GM13976 (cell line): ENCODE results near the gene FTH1.

Source experiments
- DNase-seq: peaks from one replicate; pipeline ENCODE4 v3.0.0; 2012; ENCODE audit warnings: low spot score
- CTCF ChIP-seq: IDR thresholded peaks from 2 replicates; pipeline ENCODE4 v1.5.1; 2012; ENCODE audit warnings: borderline replicate concordance, mild to moderate bottlenecking; ENCODE audit not compliant: insufficient read depth; ENCODE audit errors: extremely low read depth, missing control alignments, control extremely low read depth
- in situ Hi-C: fragments of 300-500 bp; cut with MboI; formaldehyde crosslinking; loops from one replicate; pipeline ENCODE4 v1.12.0; 2022; ENCODE audit warnings: low sequenced_read_pairs, mixed read lengths, inconsistent platforms; ENCODE audit not compliant: unreplicated experiment

The FTH1 gene

GRCh38 chr11:61978703-61979661 lies 11.5 kb upstream of the FTH1 start:
- DNase-seq = no peak
- no peak for TF ChIP-seq CTCF
- in situ Hi-C loops = no loop called here

DNA sequence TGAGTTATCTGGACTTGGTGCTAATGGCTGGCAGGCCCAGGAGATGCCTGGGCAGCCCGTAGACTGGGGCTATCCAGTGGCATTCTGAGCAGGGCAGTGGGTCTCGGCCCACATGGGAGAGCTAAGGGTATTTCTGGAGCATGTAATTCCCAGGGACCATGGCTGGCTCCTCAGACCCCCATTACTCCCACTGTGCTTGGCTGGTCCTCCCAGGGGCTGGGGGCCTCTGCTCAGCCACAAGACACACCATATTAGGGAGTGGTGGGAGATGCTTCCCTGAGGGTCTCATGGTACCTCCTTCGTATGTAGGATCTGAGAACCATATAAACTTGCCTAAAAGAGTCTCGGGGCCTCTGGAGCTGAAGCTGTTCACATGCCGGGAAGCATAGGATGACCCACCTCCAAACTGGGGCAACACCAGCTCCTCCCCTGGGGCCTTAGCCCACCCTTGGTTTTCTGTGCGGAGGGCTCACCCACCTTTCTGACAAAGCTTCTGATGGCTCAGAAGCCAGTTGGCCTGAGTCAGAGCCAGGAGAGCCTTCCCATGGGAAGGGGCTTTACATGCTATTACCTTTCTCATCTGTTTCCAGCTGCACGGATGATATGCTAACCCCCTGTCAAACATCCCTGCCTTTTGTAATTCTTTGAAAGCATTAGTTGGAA lies 9.5 kb upstream of the FTH1 start:
- in situ Hi-C loops = no loop called here
- TF ChIP-seq CTCF = no peak
- DNase-seq = no peak

- no peak for DNase-seq
- no peak for TF ChIP-seq CTCF
- in situ Hi-C loops = no loop called here
These were observed 9.0 kb upstream of the FTH1 start for GRCh38 chr11:61976420-61976800.

DNA sequence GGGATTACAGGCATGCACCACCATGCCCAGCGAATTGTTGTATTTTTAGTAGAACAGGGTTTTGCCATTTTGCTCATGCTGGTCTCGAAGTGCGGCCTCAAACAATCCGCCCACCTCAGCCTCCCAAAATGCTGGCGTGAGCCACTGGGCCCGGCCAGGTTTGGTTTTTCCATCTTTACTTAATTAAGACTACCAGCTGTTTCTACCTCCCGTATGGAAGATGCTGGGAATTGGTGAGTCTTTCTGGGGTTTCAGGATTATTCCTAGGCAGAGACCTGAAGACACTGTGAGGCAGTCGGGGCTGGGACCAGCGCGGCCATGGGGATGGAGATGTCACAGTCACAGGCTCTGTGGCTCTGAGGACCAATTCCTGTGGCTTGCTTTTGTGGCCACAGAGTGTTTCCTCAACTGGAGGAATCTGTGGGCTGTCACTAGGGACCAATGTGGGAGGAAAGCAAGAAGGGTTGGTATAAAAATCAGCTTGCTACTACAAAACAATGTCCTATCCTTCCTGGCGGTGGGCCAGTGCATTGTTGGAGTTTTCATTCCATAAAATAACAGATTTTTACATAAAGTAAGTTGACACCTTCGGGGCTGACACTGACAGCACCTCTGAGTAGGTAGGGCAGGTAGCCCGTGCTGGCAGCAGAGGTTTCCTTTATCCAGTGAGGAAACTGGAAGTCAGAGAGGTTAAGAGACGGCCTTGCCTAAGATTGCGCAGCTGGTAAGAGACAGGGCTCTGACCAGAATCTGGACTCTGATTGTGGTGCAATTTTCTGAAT lies 8.4 kb upstream of the FTH1 start:
- no peak for TF ChIP-seq CTCF
- in situ Hi-C loops = no loop called here
- no peak for DNase-seq

- in situ Hi-C loops = no loop called here
- no peak for DNase-seq
- no peak for TF ChIP-seq CTCF
These were observed 7.6 kb upstream of the FTH1 start for GRCh38 chr11:61974766-61975631.
